CD8-positive, alpha-beta memory T cell (primary cell): Measurements from ENCODE around the gene DDX1. TPM values are rescaled to one million over a fixed set of nuclear protein-coding genes. Genes with fewer than 3 reads are reported as not detected.

Experiments
- CTCF ChIA-PET: fragments of 350-600 bp; sonication (Branson Sonifier 250); formaldehyde crosslinking; loops from one replicate; lab custom pipeline; 2021; ENCODE audit warnings: antibody characterized with exemption; lab: Charles Lee
- POLR2A ChIA-PET: fragments of 350-600 bp; sonication (Branson Sonifier 250); formaldehyde crosslinking; loops from one replicate; lab custom pipeline; 2021; ENCODE audit warnings: antibody characterized with exemption; lab: Charles Lee
- DNase-seq, 5 donors: peaks; one replicate each; pipeline versions ENCODE4 v3.0.0 to v3.0.0-alpha.2; 2020 to 2022; ENCODE audit warnings: mixed read lengths in 1 of 5
- H3K27ac ChIP-seq: one replicate; pipeline ENCODE4 v1.7.0; 2013; ENCODE audit warnings: low read depth, mild to moderate bottlenecking, low read length, moderate library complexity
- H3K27me3 ChIP-seq: 2 replicates; pipeline ENCODE4 v1.7.0; 2013; ENCODE audit warnings: low read length, mild to moderate bottlenecking; ENCODE audit not compliant: insufficient read depth, poor library complexity, severe bottlenecking
- H3K36me3 ChIP-seq: 2 replicates; pipeline ENCODE4 v1.7.0; 2013; ENCODE audit warnings: mild to moderate bottlenecking, low read length, moderate library complexity; ENCODE audit not compliant: insufficient read depth
- H3K4me1 ChIP-seq: 2 replicates; pipeline ENCODE4 v1.7.0; 2013; ENCODE audit warnings: mild to moderate bottlenecking, low read length, moderate library complexity; ENCODE audit not compliant: insufficient read depth
- H3K4me3 ChIP-seq: 2 replicates; pipeline ENCODE4 v1.7.0; 2013; ENCODE audit warnings: mild to moderate bottlenecking, low read length
- H3K9me3 ChIP-seq: 2 replicates; pipeline ENCODE4 v1.7.0; 2013; ENCODE audit warnings: mild to moderate bottlenecking, low read length
- H3K27ac Mint-ChIP-seq, 8 donors: one replicate each; pipeline ENCODE4 v1.8.0; 2020 to 2021; ENCODE audit warnings: mixed read lengths in 8 of 8, mild to moderate bottlenecking in 6 of 8, inconsistent platforms in 3 of 8, moderate library complexity in 3 of 8
- H3K27me3 Mint-ChIP-seq, 2 donors: one replicate each; pipeline ENCODE4 v1.8.0; 2020 to 2021; ENCODE audit warnings: mixed read lengths in 2 of 2, mild to moderate bottlenecking in 1 of 2, moderate library complexity in 1 of 2
- H3K36me3 Mint-ChIP-seq, 3 donors: one replicate each; pipeline ENCODE4 v1.8.0; 2020 to 2021; ENCODE audit warnings: mixed read lengths in 3 of 3, inconsistent platforms in 1 of 3, mild to moderate bottlenecking in 1 of 3
- H3K4me1 Mint-ChIP-seq, 3 donors: one replicate each; pipeline ENCODE4 v1.8.0; 2020 to 2021; ENCODE audit warnings: mixed read lengths in 3 of 3, inconsistent platforms in 1 of 3, mild to moderate bottlenecking in 1 of 3
- H3K4me3 Mint-ChIP-seq, 7 donors: one replicate each; pipeline ENCODE4 v1.8.0; 2020 to 2021; ENCODE audit warnings: mixed read lengths in 7 of 7, mild to moderate bottlenecking in 6 of 7, moderate library complexity in 4 of 7, inconsistent platforms in 2 of 7
- H3K9me3 Mint-ChIP-seq, 5 donors: one replicate each; pipeline ENCODE4 v1.8.0; 2020 to 2022; ENCODE audit warnings: mixed read lengths in 5 of 5, mild to moderate bottlenecking in 3 of 5, moderate library complexity in 2 of 5, inconsistent platforms in 1 of 5
- polyA plus RNA-seq: library from polyadenylated mRNA; unstranded; fragments of 300-500 nt; fragmentation: Illumina TruSeq; gene quantifications from one replicate; pipeline ENCODE4 v1.2.3, GENCODE V29; 2021
- total RNA-seq, 2 experiments: library from RNA; stranded (reverse); gene quantifications; one replicate each; pipeline ENCODE4 v1.2.3, GENCODE V29; 2021

The DDX1 gene
- total and polyA plus RNA-seq, 3 experiments from 2014 or later = 54.1 to 137 (median 132) TPM

DNA sequence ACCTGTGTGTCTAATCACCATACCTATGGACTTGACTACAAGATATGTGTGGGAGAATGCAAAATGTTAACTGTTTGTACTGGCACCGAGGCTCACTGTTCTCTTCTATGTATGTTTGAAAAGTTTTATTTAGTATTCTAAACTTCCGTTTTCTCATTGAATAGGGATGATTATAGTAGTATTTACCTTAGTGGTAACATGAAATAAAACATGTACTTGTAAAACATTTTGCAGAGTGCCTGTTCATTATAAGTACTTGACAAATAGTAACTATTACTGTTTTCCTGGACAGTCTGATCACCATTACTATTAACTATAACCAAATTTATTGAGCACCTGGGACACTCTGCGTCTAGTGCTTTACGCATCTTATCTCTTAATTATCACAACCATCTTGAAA lies 24.8 kb downstream of the DDX1 start:
- H3K27ac Mint-ChIP-seq = no peak overlapping the region
- peaks cover 0 to 68% (median 14%) of the 10 kb centered on the region in 3 donors for H3K36me3 Mint-ChIP-seq
- H3K9me3 ChIP-seq = no peaks in the 10 kb centered on the region
- H3K27me3 ChIP-seq = no peaks in the 10 kb centered on the region
- no peaks in the 10 kb centered on the region for H3K4me1 ChIP-seq
- no peak overlapping the region for H3K27ac ChIP-seq
- H3K9me3 Mint-ChIP-seq = no peaks in the 10 kb centered on the region
- no peak overlapping the region for H3K4me3 ChIP-seq
- DNase-seq = no peak
- ChIA-PET POLR2A (no interaction called here), CTCF (no interaction called here)
- peaks cover 6 to 13% (median 7%) of the 10 kb centered on the region in 3 donors for H3K4me1 Mint-ChIP-seq
- no peak overlapping the region for H3K4me3 Mint-ChIP-seq
- no peaks in the 10 kb centered on the region for H3K27me3 Mint-ChIP-seq
- peaks cover 25% of the 10 kb centered on the region for H3K36me3 ChIP-seq

DNA sequence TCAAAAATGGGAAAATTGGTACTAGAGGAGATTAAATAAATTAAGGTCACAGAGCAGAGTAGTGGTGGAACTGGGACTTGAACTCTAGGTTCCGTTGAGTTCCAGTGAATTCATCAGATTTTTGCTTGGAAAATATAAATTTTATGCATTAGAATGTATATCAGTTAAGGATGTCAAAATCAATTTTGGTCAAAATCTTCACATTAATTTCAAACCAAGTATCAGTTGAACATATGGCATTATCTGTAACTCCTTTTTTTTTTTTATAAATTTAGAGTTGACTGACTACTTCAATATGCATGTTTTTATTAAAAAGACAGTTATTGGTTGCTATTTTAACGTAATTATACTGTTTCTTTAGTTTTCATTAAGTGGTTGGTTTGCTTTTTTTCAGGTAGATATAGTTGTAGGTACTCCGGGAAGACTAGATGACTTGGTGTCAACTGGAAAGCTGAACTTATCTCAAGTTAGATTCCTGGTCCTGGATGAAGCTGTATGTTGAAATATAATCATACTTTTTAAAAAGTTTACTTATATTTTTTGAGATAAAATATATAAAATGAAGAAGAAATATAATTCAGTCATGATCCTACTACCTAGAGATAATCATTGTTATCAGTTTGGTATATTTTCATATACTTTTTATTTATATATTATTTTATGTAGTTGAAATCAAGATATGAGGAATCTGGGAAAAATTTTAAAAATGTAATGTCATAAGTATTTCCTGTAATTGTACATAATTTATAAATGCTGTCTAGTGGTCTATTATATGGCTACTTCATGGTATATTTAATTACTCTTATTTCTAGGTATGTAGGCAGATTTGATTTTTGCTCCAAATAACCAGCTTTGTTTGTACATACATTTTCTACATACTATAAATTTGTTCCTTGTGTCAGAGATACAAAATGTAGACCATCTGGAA lies 25.4 kb downstream of the DDX1 start:
- Histone ChIP-seq H3K36me3 (peaks cover 25% of the 10 kb centered on the region), H3K4me3 (no peak overlapping the region), H3K4me1 (no peaks in the 10 kb centered on the region), H3K27me3 (no peaks in the 10 kb centered on the region), H3K9me3 (no peaks in the 10 kb centered on the region), H3K27ac (no peak overlapping the region)
- Mint-ChIP-seq H3K4me3 (no peak overlapping the region), H3K4me1 (peaks cover 6 to 13% (median 7%) of the 10 kb centered on the region in 3 donors), H3K27me3 (no peaks in the 10 kb centered on the region), H3K9me3 (no peaks in the 10 kb centered on the region), H3K36me3 (peaks cover 0 to 74% (median 14%) of the 10 kb centered on the region in 3 donors), H3K27ac (no peak overlapping the region)
- no peak for DNase-seq
- CTCF ChIA-PET = no interaction called here
- POLR2A ChIA-PET = no interaction called here

DNA sequence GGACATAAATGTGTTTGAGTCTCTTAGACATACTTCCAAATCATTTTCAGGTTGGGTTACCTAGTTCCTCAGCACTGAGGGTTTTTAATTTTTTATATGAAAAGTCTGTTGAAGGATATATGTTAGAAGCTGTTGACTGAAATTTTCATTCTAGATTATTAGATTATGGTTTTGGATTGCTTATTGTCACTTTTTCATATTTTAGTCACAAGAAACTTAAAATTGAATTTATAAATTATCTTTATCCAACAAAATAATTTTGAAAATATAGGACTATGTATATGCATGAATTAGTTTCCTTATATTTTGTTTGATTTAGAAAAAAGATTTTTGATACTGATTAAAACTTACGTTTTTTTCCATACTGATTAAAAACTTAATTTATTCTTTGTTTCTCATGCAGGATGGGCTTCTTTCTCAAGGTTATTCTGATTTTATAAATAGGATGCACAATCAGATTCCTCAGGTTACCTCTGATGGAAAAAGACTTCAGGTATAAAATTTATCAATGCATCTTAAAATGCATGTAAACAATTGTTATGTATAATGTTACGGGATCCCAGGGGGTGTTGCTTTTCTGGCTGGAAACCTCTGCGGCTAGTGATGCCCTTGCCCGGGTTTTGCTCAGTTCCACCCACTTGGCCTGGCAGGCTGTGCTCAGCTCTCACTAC lies 26.2 kb downstream of the DDX1 start:
- Mint-ChIP-seq H3K4me3 (no peak overlapping the region), H3K9me3 (no peaks in the 10 kb centered on the region), H3K4me1 (peaks cover 6 to 13% (median 7%) of the 10 kb centered on the region in 3 donors), H3K36me3 (peaks cover 0 to 79% (median 20%) of the 10 kb centered on the region in 3 donors), H3K27me3 (no peaks in the 10 kb centered on the region), H3K27ac (no peak overlapping the region)
- no peak for DNase-seq
- Histone ChIP-seq H3K9me3 (no peaks in the 10 kb centered on the region), H3K4me3 (no peak overlapping the region), H3K36me3 (peaks cover 25% of the 10 kb centered on the region), H3K4me1 (no peaks in the 10 kb centered on the region), H3K27me3 (no peaks in the 10 kb centered on the region), H3K27ac (no peak overlapping the region)
- ChIA-PET CTCF (no interaction called here), POLR2A (no interaction called here)

DNA sequence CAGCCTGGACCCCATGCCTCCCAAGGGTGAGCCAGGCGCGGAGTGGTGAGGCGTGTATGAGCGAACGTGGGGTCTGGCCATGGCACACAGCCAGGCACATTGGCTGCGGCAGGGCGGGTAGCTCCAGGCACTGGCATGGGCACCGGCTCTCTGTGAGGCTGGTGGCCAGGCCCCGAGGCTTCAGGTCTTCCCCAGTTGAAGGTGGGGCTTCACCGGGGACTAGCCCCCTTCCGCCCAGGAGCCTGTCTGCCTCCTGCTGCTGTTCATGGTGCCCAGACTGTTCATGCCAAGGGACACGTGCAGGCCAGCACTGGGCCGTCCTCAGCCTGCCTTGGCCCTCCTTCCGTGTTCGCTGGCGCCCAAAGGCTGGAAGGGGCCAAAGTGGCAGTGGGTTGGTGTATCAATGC lies 26.8 kb downstream of the DDX1 start:
- Histone ChIP-seq H3K4me3 (no peak overlapping the region), H3K9me3 (no peaks in the 10 kb centered on the region), H3K36me3 (peaks cover 25% of the 10 kb centered on the region), H3K27ac (no peak overlapping the region), H3K27me3 (no peaks in the 10 kb centered on the region), H3K4me1 (no peaks in the 10 kb centered on the region)
- CTCF ChIA-PET = no interaction called here
- peaks cover 4 to 9% (median 5%) of the 10 kb centered on the region in 3 donors for H3K4me1 Mint-ChIP-seq
- no peaks in the 10 kb centered on the region for H3K27me3 Mint-ChIP-seq
- H3K36me3 Mint-ChIP-seq = peaks cover 4 to 78% (median 22%) of the 10 kb centered on the region in 3 donors
- POLR2A ChIA-PET = no interaction called here
- H3K9me3 Mint-ChIP-seq = no peaks in the 10 kb centered on the region
- no peak for DNase-seq
- H3K4me3 Mint-ChIP-seq = no peak overlapping the region
- H3K27ac Mint-ChIP-seq = no peak overlapping the region

DNA sequence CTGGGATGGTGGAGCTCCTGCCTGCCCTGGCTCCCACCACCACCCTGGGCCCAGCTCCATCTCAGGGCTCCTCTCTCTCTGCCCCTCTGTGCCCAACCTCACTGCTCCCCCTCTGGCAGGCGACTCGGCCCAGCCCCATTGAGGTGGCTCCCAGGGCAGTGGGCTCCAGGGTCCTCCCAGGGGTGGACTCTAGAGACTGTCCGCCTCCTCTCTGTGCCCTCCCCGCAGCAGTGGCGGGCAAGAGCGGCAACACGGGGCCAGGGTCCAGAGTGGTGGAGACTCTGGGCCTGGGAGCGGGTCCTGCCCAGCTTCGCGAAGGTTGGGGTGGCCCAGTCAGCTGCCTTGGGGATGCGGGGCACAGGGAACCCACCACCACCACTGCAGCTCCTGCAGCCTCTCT lies 27.4 kb downstream of the DDX1 start:
- POLR2A ChIA-PET = no interaction called here
- Histone ChIP-seq H3K9me3 (no peaks in the 10 kb centered on the region), H3K4me3 (no peak overlapping the region), H3K36me3 (peaks cover 25% of the 10 kb centered on the region), H3K4me1 (no peaks in the 10 kb centered on the region), H3K27me3 (no peaks in the 10 kb centered on the region), H3K27ac (no peak overlapping the region)
- CTCF ChIA-PET = no interaction called here
- no peak for DNase-seq
- peaks cover 3 to 7% (median 3%) of the 10 kb centered on the region in 3 donors for H3K4me1 Mint-ChIP-seq
- H3K27me3 Mint-ChIP-seq = no peaks in the 10 kb centered on the region
- no peak overlapping the region for H3K4me3 Mint-ChIP-seq
- peaks cover 10 to 80% (median 26%) of the 10 kb centered on the region in 3 donors for H3K36me3 Mint-ChIP-seq
- no peak overlapping the region for H3K27ac Mint-ChIP-seq
- no peaks in the 10 kb centered on the region for H3K9me3 Mint-ChIP-seq

DNA sequence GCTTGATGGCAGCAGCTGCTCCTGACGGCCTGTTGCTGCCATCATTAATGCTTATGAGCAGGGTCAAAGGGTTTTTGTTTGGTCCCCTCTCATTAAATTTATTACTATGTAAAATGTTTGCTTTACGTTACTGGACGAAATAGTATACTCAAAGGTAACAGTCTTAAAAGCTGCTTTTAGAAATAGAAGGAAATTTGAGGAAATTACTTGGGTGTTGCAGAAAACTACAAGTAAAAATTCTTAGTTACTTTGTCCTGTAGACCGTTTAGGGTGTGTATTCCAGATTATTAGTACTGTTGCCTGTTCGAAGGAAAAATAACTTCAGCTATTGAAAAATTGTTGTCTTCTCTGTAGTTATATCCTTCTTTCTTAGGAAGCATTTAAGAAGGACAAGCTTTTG lies 27.8 kb downstream of the DDX1 start:
- no peaks in the 10 kb centered on the region for H3K27me3 Mint-ChIP-seq
- H3K36me3 Mint-ChIP-seq = peaks cover 15 to 80% (median 31%) of the 10 kb centered on the region in 3 donors
- Histone ChIP-seq H3K27ac (no peak overlapping the region), H3K27me3 (no peaks in the 10 kb centered on the region), H3K4me3 (no peak overlapping the region), H3K36me3 (peaks cover 25% of the 10 kb centered on the region), H3K9me3 (no peaks in the 10 kb centered on the region), H3K4me1 (no peaks in the 10 kb centered on the region)
- ChIA-PET POLR2A (no interaction called here), CTCF (no interaction called here)
- peaks cover 3 to 7% (median 3%) of the 10 kb centered on the region in 3 donors for H3K4me1 Mint-ChIP-seq
- H3K4me3 Mint-ChIP-seq = no peak overlapping the region
- DNase-seq = no peak
- H3K27ac Mint-ChIP-seq = no peak overlapping the region
- H3K9me3 Mint-ChIP-seq = no peaks in the 10 kb centered on the region

DNA sequence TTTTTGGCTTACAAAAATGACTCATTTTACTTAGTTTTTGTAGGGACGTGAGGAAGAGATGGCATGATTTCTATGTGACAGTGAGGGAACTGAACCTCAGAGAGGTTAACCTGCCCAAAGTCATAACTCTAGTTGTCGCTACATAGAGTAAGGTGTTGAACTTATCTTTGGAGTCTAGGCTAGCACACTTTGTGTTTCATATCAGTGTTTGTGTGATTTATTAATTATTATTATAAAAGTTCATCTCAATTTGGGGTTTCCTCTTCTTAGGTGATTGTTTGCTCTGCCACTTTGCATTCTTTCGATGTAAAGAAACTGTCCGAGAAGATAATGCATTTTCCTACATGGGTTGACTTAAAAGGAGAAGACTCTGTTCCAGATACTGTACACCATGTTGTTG lies 28.3 kb downstream of the DDX1 start:
- Mint-ChIP-seq H3K27me3 (no peaks in the 10 kb centered on the region), H3K4me1 (peaks cover 3 to 6% (median 3%) of the 10 kb centered on the region in 3 donors), H3K9me3 (no peaks in the 10 kb centered on the region), H3K27ac (no peak overlapping the region), H3K4me3 (no peak overlapping the region), H3K36me3 (peaks cover 16 to 80% (median 33%) of the 10 kb centered on the region in 3 donors)
- ChIA-PET POLR2A (no interaction called here), CTCF (no interaction called here)
- no peak for DNase-seq
- Histone ChIP-seq H3K4me3 (no peak overlapping the region), H3K4me1 (no peaks in the 10 kb centered on the region), H3K9me3 (no peaks in the 10 kb centered on the region), H3K27me3 (no peaks in the 10 kb centered on the region), H3K27ac (no peak overlapping the region), H3K36me3 (peaks cover 27% of the 10 kb centered on the region)

DNA sequence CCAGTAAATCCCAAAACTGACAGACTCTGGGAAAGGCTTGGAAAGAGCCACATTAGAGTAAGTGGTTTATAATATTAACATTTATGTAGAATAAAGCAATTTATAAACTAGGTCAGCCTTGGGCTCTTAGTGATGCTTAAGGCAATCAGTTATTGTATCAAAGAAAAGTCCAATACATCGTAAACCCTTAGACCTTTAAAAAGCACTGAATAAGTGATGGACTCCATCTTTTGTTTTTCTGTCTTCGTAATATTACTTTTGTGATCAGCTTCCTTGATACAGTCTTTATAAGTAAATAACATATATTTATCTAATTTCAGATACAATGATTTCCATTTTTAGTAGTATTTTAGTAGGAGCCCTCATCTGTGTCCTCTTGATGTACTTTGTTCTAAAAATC lies 28.7 kb downstream of the DDX1 start:
- ChIA-PET POLR2A (no interaction called here), CTCF (no interaction called here)
- Mint-ChIP-seq H3K27ac (no peak overlapping the region), H3K9me3 (no peaks in the 10 kb centered on the region), H3K4me3 (no peak overlapping the region), H3K4me1 (peaks cover 0 to 3% (median 2%) of the 10 kb centered on the region in 3 donors), H3K27me3 (no peaks in the 10 kb centered on the region), H3K36me3 (peaks cover 16 to 80% (median 34%) of the 10 kb centered on the region in 3 donors)
- H3K27me3 ChIP-seq = no peaks in the 10 kb centered on the region
- no peak overlapping the region for H3K4me3 ChIP-seq
- no peak overlapping the region for H3K27ac ChIP-seq
- no peaks in the 10 kb centered on the region for H3K9me3 ChIP-seq
- H3K36me3 ChIP-seq = peaks cover 31% of the 10 kb centered on the region
- DNase-seq = no peak
- H3K4me1 ChIP-seq = no peaks in the 10 kb centered on the region
